Thyroid gland (tissue), 4 donors: ENCODE measurements around the gene MEX3D.

Experiments
- CTCF ChIP-seq, 6 experiments: fragments of 200-600 bp in 3 of 6; fragments of 450-650 bp in 3 of 6; sonication (generic) in 3 of 6; IDR thresholded peaks; one replicate each; pipeline ENCODE4 v1.5.1; 2016 to 2019; ENCODE audit warnings: antibody characterized with exemption in 6 of 6, mild to moderate bottlenecking in 2 of 6, inconsistent platforms in 1 of 6, moderate library complexity in 1 of 6
- POLR2A ChIP-seq, 2 donors: fragments of 450-650 bp; IDR thresholded peaks; one replicate each; pipeline ENCODE4 v1.6.1; 2017; ENCODE audit warnings: antibody characterized with exemption in 2 of 2, mild to moderate bottlenecking in 2 of 2, moderate library complexity in 1 of 2

GRCh38 chr19:1534972-1535371 lies 33.2 kb downstream of the MEX3D start:
- TF ChIP-seq CTCF (IDR thresholded peaks at IDR 0.05): no peak
- no peak for TF ChIP-seq POLR2A (IDR thresholded peaks at IDR 0.05)
